Nephron progenitor cell (in vitro differentiated cells): ENCODE results near the gene NOS1AP.

Experiments used
- DNase-seq: peaks from one replicate; pipeline ENCODE4 v3.0.0; 2021
- H3K27ac Mint-ChIP-seq: 2 replicates; pipeline ENCODE4 v1.8.0; 2021; ENCODE audit warnings: mild to moderate bottlenecking, moderate library complexity, mixed read lengths
- H3K27me3 Mint-ChIP-seq: 2 replicates; pipeline ENCODE4 v1.8.0; 2021; ENCODE audit warnings: mild to moderate bottlenecking, low read depth, mixed read lengths; ENCODE audit not compliant: poor library complexity
- H3K36me3 Mint-ChIP-seq: 2 replicates; pipeline ENCODE4 v1.8.0; 2021; ENCODE audit warnings: low read depth, mixed read lengths
- H3K4me1 Mint-ChIP-seq: 2 replicates; pipeline ENCODE4 v1.8.0; 2021; ENCODE audit warnings: mixed read lengths
- H3K4me3 Mint-ChIP-seq: 2 replicates; pipeline ENCODE4 v1.8.0; 2021; ENCODE audit warnings: mild to moderate bottlenecking, moderate library complexity, mixed read lengths
- H3K9me3 Mint-ChIP-seq: 2 replicates; pipeline ENCODE4 v1.8.0; 2021; ENCODE audit warnings: mild to moderate bottlenecking, moderate library complexity, mixed read lengths
- TF ChIP-seq, protein P1 (sequence below): fragments of 200-600 bp; sonication (generic); IDR thresholded peaks from 2 replicates; pipeline ENCODE4 v1.5.0; 2021; ENCODE audit warnings: antibody characterized with exemption

The NOS1AP gene

DNA sequence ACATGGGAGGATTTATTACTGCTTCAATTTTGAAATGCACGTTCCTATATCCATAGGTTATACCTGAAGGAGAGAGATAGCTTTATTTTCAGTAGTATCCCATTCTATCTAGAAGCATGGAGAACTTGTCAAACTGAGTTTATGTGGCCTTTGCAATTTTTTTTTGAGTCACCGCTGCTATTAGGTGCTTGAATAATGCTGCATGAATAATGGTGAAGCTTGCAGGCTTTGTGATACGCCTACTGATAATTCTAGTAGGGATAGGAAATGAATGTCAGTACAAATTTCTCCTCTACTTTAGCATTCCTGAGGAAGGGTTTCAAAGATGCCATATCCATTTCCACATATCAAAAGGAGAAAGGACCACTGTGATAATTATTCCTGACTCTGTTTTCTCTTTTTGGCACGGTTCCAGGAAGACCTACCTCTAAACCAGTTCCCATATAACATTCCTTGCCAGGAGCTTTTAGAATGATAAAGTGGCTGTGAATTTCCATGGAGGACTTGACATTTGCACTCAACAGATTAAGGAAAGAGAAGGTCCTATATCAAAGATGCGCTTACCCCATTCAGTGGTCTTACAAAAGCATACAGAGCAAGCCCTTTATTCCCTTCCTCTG is 223.7 kb downstream of the NOS1AP start:
- Mint-ChIP-seq H3K27me3 (peaks cover 4% of the 10 kb centered on the region), H3K36me3 (no peaks in the 10 kb centered on the region), H3K4me3 (no peak overlapping the region), H3K27ac (no peak overlapping the region), H3K4me1 (peaks cover 25% of the 10 kb centered on the region), H3K9me3 (no peaks in the 10 kb centered on the region)
- DNase-seq: no peak
- TF ChIP-seq, protein P1, sequence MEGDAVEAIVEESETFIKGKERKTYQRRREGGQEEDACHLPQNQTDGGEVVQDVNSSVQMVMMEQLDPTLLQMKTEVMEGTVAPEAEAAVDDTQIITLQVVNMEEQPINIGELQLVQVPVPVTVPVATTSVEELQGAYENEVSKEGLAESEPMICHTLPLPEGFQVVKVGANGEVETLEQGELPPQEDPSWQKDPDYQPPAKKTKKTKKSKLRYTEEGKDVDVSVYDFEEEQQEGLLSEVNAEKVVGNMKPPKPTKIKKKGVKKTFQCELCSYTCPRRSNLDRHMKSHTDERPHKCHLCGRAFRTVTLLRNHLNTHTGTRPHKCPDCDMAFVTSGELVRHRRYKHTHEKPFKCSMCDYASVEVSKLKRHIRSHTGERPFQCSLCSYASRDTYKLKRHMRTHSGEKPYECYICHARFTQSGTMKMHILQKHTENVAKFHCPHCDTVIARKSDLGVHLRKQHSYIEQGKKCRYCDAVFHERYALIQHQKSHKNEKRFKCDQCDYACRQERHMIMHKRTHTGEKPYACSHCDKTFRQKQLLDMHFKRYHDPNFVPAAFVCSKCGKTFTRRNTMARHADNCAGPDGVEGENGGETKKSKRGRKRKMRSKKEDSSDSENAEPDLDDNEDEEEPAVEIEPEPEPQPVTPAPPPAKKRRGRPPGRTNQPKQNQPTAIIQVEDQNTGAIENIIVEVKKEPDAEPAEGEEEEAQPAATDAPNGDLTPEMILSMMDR: no peak

DNA sequence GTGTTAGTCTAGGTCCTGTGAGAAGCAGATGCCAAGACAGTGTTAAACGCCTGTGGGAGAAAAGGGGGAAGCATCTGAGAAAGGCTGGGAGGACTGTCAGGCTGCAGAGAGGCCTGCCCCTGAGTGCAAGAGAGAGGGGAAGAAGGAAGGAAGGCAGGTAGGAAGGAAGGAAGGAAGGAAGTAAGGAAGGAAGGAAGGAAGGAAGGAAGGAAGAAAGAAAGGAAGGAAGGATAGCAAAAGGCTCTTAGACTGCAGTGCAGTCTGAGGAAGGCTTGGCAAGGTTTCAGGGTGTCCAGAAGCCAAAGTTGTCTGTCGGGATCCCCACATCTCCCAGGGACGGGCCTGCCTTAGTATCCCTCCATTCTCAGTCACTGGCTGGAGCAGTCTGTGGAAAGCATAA is 224.5 kb downstream of the NOS1AP start:
- H3K27ac Mint-ChIP-seq: peak overlapping the region; percentile 65
- no peaks in the 10 kb centered on the region for H3K36me3 Mint-ChIP-seq
- no peaks in the 10 kb centered on the region for H3K9me3 Mint-ChIP-seq
- H3K4me3 Mint-ChIP-seq: no peak overlapping the region
- H3K4me1 Mint-ChIP-seq: peaks cover 25% of the 10 kb centered on the region
- TF ChIP-seq, protein P1: no peak
- H3K27me3 Mint-ChIP-seq: peaks cover 4% of the 10 kb centered on the region
- no peak for DNase-seq

DNA sequence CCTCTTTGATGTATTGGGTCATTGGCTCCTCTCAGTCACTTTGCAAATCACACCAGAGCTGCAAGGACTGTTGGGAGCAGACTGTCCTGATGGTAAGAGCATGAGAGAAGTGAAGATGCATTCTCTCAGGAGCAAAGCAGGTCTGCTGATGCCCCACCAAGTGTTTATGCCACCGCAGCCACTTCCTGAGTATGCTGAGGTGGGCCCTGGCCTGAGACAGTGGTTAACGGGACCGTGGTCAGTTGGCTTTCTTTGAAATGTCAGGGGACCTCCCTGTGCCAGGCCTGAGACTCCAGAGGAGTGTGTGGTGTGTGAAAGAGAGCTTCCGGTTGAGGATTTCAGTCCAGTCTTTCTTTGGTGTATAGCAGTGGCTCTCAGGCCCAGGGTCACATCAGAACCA is 227.7 kb downstream of the NOS1AP start:
- Mint-ChIP-seq H3K9me3 (no peaks in the 10 kb centered on the region), H3K4me3 (no peak overlapping the region), H3K27me3 (peaks cover 7% of the 10 kb centered on the region), H3K36me3 (no peaks in the 10 kb centered on the region), H3K4me1 (peaks cover 37% of the 10 kb centered on the region), H3K27ac (no peak overlapping the region)
- TF ChIP-seq, protein P1: no peak
- no peak for DNase-seq

DNA sequence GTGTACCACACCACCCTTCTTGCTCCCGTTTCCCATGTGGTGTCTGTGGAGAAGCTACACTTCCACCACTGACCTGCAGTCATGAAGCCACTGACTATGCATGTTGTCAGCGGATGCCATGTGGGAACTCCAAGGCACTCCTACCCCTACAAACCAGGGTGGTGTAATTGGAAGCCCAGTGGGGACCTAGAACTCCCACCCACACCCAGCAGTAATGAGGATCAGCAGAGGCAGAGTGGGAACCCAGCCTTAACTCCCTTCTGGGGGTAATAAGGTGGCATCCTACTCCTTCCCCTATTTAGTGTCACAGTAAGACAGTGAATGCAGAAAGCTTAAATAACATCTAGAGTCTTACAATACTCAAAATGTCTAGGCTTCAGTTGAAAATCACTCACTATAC is 228.8 kb downstream of the NOS1AP start:
- peaks cover 3% of the 10 kb centered on the region for H3K9me3 Mint-ChIP-seq
- peaks cover 29% of the 10 kb centered on the region for H3K4me1 Mint-ChIP-seq

DNA sequence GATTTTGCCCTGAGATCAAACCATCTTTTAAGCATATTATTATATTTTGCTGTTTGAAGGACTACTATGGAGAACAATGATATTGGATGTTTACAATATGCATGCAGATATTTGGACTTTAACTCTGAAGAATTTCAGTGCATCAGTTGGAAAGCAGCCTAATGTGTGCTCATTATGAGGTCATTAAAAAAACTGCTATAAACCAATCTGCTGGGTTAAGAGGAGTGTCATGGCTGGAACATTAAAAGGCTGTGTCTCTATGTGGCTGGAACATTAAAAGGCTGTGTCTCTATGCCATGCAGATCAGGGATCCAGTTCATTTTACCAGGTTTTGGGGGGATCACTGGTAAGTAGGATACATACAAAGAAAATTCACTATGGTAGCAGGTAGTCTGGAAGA is 229.5 kb downstream of the NOS1AP start:
- Mint-ChIP-seq H3K4me3 (no peak overlapping the region), H3K27ac (no peak overlapping the region), H3K9me3 (peaks cover 3% of the 10 kb centered on the region), H3K4me1 (peaks cover 29% of the 10 kb centered on the region), H3K36me3 (no peaks in the 10 kb centered on the region), H3K27me3 (peaks cover 3% of the 10 kb centered on the region)
- TF ChIP-seq, protein P1: no peak
- no peak for DNase-seq

More for the DNA sequence above, 228.8 kb downstream of the NOS1AP start:
- Mint-ChIP-seq H3K36me3 (no peaks in the 10 kb centered on the region), H3K27me3 (peaks cover 3% of the 10 kb centered on the region), H3K4me3 (no peak overlapping the region), H3K27ac (no peak overlapping the region)
- TF ChIP-seq, protein P1: no peak
- DNase-seq: no peak
